Large intestine (tissue), 3 donors: ENCODE measurements around the gene CYP4F2. TPM values are rescaled to one million over a fixed set of nuclear protein-coding genes. Genes with fewer than 3 reads are reported as not detected.
"Not testable (repeated sequence)": the region's sequence is repeated elsewhere in the genome, so short reads cannot be mapped to it uniquely, and the experiment has no call there.

Experiments
- DNase-seq, 2 donors: peaks; one replicate each; pipeline versions ENCODE4 v3.0.0 to v3.0.0-alpha.2; 2013
- H3K27ac ChIP-seq: one replicate; pipeline ENCODE4 v1.5.1; 2013; ENCODE audit warnings: low read length
- H3K27me3 ChIP-seq: 2 replicates; pipeline ENCODE4 v1.6.1; 2013; ENCODE audit warnings: low read length; ENCODE audit not compliant: control insufficient read depth, insufficient read depth
- H3K36me3 ChIP-seq: 2 replicates; pipeline ENCODE4 v1.6.1; 2013; ENCODE audit warnings: low read length; ENCODE audit not compliant: control insufficient read depth, insufficient read depth
- H3K4me1 ChIP-seq: one replicate; pipeline ENCODE4 v1.6.1; 2013; ENCODE audit warnings: low read length; ENCODE audit not compliant: control insufficient read depth, insufficient read depth
- H3K4me3 ChIP-seq: one replicate; pipeline ENCODE4 v1.5.1; 2013; ENCODE audit warnings: low read length
- H3K9me3 ChIP-seq: one replicate; pipeline ENCODE4 v1.6.1; 2013; ENCODE audit warnings: mild to moderate bottlenecking, low read depth, low read length, moderate library complexity; ENCODE audit not compliant: control insufficient read depth
- WGBS: methylation state at CpG from one replicate; pipeline ENCODE4 v1.1.5; 2013; ENCODE audit warnings: low lambda C conversion rate; ENCODE audit not compliant: insufficient coverage; 5-methylcytosine and 5-hydroxymethylcytosine counted together
- polyA plus RNA-seq: library from polyadenylated mRNA; unstranded; fragments of 120-200 nt; gene quantifications from one replicate; pipeline ENCODE4 v1.2.1, GENCODE V29; 2013

CYP4F2 gene
- polyA plus RNA-seq, 1 donor = 1.6 TPM

DNA sequence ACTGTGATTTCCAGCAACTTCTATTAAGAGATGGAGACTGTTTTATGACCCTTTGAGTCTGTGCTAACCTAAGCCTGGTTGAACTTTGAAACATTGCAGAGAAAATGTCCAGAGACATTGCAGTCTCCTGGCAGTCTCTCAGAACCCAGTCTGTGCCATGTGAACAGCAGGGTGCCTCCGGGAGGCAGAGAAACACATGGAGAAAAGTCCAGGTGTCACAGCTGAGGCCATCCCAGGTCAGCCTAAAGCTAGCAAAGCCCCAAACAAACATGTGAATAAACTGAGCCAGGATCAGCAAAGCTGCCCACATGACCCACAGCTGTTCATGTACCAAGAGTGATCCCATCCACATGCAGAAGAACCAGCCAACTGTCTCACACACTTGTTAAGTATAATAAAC, 28.6 kb upstream of the CYP4F2 start:
- Histone ChIP-seq H3K4me3 (no peak overlapping the region), H3K27ac (no peak overlapping the region), H3K4me1 (no peaks in the 10 kb centered on the region), H3K27me3 (peaks cover 9% of the 10 kb centered on the region), H3K9me3 (no peaks in the 10 kb centered on the region), H3K36me3 (no peaks in the 10 kb centered on the region)
- WGBS = no CpG with 5 or more reads among the region's 1 CpG
- DNase-seq = peak; percentile 11 to 37

GRCh38 chr19:15923702-15924101, 25.8 kb upstream of the CYP4F2 start:
- no peaks in the 10 kb centered on the region for H3K9me3 ChIP-seq
- peaks cover 3% of the 10 kb centered on the region for H3K27me3 ChIP-seq
- no peak overlapping the region for H3K4me3 ChIP-seq
- WGBS = 83% methylated on average over 5 of the region's 8 CpGs
- no peak overlapping the region for H3K27ac ChIP-seq
- H3K4me1 ChIP-seq = no peaks in the 10 kb centered on the region
- no peak for DNase-seq
- H3K36me3 ChIP-seq = no peaks in the 10 kb centered on the region

GRCh38 chr19:15922021-15922420, 24.1 kb upstream of the CYP4F2 start:
- WGBS = no CpG with 5 or more reads among the region's 4 CpGs
- H3K27ac ChIP-seq = no peak overlapping the region
- H3K36me3 ChIP-seq = no peaks in the 10 kb centered on the region
- H3K4me3 ChIP-seq = no peak overlapping the region
- no peak for DNase-seq
- H3K27me3 ChIP-seq = peaks cover 3% of the 10 kb centered on the region
- no peaks in the 10 kb centered on the region for H3K4me1 ChIP-seq
- no peaks in the 10 kb centered on the region for H3K9me3 ChIP-seq

DNA sequence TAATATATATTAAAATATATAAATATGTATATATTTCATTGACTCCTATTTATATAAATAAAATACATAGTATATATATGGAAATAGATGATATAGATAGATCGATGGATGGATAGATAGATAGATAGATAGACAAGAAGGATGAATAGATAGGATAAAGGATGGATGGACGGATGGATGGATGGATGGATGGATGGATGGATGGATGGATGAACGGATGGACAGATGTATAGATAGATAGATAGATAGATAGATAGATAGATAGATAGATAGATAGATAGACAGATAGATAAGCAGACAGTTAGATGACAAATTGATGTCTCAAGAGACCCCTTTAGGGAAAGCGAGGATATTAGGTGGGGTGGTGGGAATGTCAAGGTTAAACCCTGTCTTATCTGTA, 21.4 kb upstream of the CYP4F2 start:
- peaks cover 3% of the 10 kb centered on the region for H3K27me3 ChIP-seq

GRCh38 chr19:15915109-15915508, 17.2 kb upstream of the CYP4F2 start:
- WGBS = 86% methylated on average over 1 of the region's 2 CpGs
- Histone ChIP-seq H3K27ac (no peak overlapping the region), H3K4me1 (no peaks in the 10 kb centered on the region), H3K27me3 (peaks cover 35% of the 10 kb centered on the region), H3K9me3 (no peaks in the 10 kb centered on the region), H3K36me3 (no peaks in the 10 kb centered on the region), H3K4me3 (no peak overlapping the region)
- no peak for DNase-seq

More for the DNA sequence above, 21.4 kb upstream of the CYP4F2 start:
- no peak for DNase-seq
- no peaks in the 10 kb centered on the region for H3K9me3 ChIP-seq
- WGBS = 75% methylated on average over 3 of the region's 4 CpGs
- H3K27ac ChIP-seq = no peak overlapping the region
- no peaks in the 10 kb centered on the region for H3K4me1 ChIP-seq
- no peak overlapping the region for H3K4me3 ChIP-seq
- no peaks in the 10 kb centered on the region for H3K36me3 ChIP-seq

DNA sequence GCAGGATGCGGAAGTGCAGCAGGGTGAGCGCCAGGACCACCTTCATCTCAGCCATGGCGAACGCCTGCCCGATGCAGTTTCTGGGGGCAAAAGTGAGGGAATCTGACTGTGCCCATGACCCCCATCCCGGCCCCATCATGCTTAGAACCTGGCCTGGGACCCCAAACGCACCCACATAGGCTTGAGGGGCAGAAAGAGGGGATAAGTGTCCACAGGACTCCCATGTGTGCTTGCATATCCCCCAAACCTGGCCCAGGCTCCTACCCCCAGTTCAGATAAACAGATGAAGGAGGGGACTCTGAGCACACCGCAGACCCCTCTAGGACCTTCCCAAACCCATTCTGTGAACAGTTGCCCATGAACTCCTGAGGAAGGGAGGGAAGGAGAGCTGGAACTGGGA, 16.0 kb upstream of the CYP4F2 start:
- no peaks in the 10 kb centered on the region for H3K9me3 ChIP-seq
- H3K4me3 ChIP-seq = no peak overlapping the region
- WGBS = no CpG with 5 or more reads among the region's 8 CpGs
- no peaks in the 10 kb centered on the region for H3K4me1 ChIP-seq
- H3K36me3 ChIP-seq = no peaks in the 10 kb centered on the region
- peaks cover 36% of the 10 kb centered on the region for H3K27me3 ChIP-seq
- H3K27ac ChIP-seq = no peak overlapping the region
- DNase-seq = no peak

- Histone ChIP-seq H3K36me3 (no peaks in the 10 kb centered on the region), H3K4me1 (no peaks in the 10 kb centered on the region), H3K9me3 (no peaks in the 10 kb centered on the region), H3K27me3 (peaks cover 36% of the 10 kb centered on the region), H3K27ac (no peak overlapping the region), H3K4me3 (no peak overlapping the region)
- no peak for DNase-seq
- WGBS = no CpG with 5 or more reads among the region's 6 CpGs
Measured at GRCh38 chr19:15913384-15913783, 15.5 kb upstream of the CYP4F2 start.

GRCh38 chr19:15911599-15912235, 13.8 kb upstream of the CYP4F2 start:
- DNase-seq = no peak
- no peak overlapping the region for H3K27ac ChIP-seq
- no peaks in the 10 kb centered on the region for H3K36me3 ChIP-seq
- no CpG with 5 or more reads among the region's 44 CpGs for WGBS
- no peaks in the 10 kb centered on the region for H3K9me3 ChIP-seq
- H3K4me1 ChIP-seq = no peaks in the 10 kb centered on the region
- peaks cover 36% of the 10 kb centered on the region for H3K27me3 ChIP-seq
- no peak overlapping the region for H3K4me3 ChIP-seq

GRCh38 chr19:15905026-15905425, 7.2 kb upstream of the CYP4F2 start:
- Histone ChIP-seq H3K4me3 (no peak overlapping the region), H3K27me3 (peaks cover 5% of the 10 kb centered on the region), H3K27ac (no peak overlapping the region), H3K9me3 (no peaks in the 10 kb centered on the region), H3K36me3 (no peaks in the 10 kb centered on the region), H3K4me1 (no peaks in the 10 kb centered on the region)
- DNase-seq = no peak

GRCh38 chr19:15902898-15903297, 5.0 kb upstream of the CYP4F2 start:
- no CpG with 5 or more reads among the region's 29 CpGs for WGBS
- not testable (repeated sequence) for DNase-seq, H3K9me3 ChIP-seq, H3K4me1 ChIP-seq, H3K4me3 ChIP-seq, H3K36me3 ChIP-seq, H3K27ac ChIP-seq
- H3K27me3 ChIP-seq = peaks cover 10% of the 10 kb centered on the region

- H3K4me3 ChIP-seq = no peak overlapping the region
- DNase-seq = no peak
- H3K27me3 ChIP-seq = peaks cover 10% of the 10 kb centered on the region
- H3K9me3 ChIP-seq = no peaks in the 10 kb centered on the region
- no CpG with 5 or more reads among the region's 11 CpGs for WGBS
- H3K27ac ChIP-seq = no peak overlapping the region
- no peaks in the 10 kb centered on the region for H3K36me3 ChIP-seq
- no peaks in the 10 kb centered on the region for H3K4me1 ChIP-seq
Measured at GRCh38 chr19:15902254-15902653, 4.4 kb upstream of the CYP4F2 start.
